NCI-H446 treated with DMSO at 0.1 percent for 48 hours (cell line): ENCODE data around the gene AGBL2.
"Not testable (repeated sequence)": the region's sequence is repeated elsewhere in the genome, so short reads cannot be mapped to it uniquely, and the experiment has no call there.

ENCODE experiments used
- DNase-seq: peaks from one replicate; lab custom pipeline; 2025; lab: John Stamatoyannopoulos, UW

AGBL2 gene

DNA sequence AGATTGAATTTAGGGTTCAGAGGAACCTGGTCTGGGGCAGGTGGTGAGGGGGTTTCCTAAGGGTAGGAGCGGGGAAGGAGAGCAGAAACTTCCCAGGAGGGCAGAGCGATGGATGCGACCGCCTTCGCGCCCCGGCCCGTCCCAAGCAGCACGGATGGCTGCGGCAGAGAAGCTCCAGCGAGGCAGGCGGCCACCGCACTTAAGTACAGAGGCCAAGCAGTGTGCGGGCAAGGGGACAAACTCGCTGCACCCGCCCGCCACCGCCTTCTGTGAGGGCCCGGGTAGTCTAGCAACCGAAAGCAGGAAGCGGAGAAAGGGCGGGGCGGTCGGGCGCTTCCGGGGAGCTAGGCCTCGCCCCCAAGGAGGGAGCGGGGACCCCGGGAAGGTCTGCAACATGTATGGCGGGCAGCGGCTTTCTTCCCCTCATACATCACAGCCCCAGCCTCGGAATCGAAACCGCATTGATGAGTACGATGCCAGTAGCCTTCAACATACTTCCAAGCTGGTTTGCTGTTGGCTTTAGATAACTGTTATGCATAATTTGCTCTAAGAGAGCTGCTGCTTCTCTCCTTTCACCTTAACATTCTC lies at the start of gene AGBL2:
Gene AGBL2, minus strand, starts transcription at position 288 of the 588 bp plus-strand sequence. CDS start 719 bp downstream, outside the sequence.
- DNase-seq: no peak

DNA sequence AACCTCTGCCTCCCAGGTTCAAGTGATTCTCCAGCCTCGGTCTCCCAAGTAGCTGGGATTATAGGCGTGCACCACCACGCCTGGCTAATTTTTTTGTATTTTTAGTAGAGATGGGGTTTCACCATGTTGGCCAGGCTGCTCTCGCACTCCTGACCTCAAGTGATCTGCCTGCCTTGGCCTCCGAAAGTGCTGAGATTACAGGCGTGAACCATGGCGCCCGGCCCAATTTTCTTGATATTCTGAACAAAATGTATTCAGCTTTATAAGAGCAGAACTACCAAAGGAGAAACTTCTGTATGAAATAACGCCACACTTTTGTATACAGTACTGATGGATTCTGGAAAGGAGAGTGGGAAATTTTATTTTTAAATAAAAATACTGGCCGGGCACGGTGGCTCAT lies 44.1 kb upstream of the AGBL2 start:
- not testable (repeated sequence) for DNase-seq

DNA sequence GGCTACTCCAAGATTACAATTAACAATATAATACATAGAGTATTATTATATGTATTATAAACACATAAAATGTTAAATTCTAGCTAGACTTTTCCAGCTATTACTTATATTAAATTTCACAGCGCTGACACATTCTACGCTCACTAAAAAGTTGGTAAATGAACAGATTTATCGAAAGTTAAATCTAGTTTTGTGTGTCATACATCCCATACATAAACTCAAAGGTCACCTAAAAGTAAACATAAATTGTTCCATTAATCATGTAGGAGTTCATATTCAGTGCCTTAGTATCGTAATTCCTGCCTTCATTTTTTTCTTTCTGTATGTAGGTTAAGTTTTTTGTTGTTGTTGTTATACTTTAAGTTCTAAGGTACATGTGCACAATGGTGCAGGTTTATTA lies 41.0 kb upstream of the AGBL2 start:
- DNase-seq: no peak

DNA sequence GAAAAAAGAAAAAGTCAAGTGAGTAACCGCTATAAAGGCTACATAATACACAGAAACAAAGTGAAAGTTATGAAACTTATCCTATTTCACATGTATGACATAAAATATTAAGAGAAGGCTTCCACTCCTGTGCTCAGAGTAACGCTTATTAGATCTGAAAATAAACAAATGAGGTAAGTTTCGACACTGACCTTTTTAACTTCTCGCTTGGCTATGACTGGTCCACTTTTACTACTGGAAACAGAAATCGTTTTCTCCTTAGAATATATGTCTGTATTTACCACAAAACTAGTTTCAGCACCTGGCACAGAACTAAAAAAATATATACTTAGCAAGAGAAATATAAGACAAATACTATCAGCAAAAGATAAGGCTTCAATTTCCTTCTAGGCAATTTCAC lies 35.6 kb upstream of the AGBL2 start:
- no peak for DNase-seq

DNA sequence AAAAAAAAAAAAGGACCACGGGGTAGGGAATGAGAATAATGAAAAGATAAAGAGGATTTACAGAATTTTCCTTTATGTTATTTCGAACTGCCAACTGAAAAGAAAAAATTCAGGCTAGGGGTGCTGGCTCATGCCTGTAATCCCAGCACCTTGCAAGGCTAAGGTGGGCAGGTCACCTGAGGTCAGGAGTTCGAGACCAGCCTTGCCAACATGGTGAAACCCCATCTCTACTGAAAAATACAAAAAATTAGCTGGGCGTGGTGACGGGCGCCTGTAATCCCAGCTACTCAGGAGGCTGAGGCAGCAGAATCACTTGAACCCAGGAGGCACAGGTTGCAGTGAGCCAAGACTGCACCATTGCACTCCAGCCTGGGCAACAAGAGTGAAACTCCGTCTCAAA lies 27.3 kb upstream of the AGBL2 start:
- not testable (repeated sequence) for DNase-seq

- DNase-seq: not testable (repeated sequence)
Observed at GRCh38 chr11:47737817-47738216, 22.6 kb upstream of the AGBL2 start.

GRCh38 chr11:47732271-47732670 lies 17.1 kb upstream of the AGBL2 start:
- DNase-seq: no peak

DNA sequence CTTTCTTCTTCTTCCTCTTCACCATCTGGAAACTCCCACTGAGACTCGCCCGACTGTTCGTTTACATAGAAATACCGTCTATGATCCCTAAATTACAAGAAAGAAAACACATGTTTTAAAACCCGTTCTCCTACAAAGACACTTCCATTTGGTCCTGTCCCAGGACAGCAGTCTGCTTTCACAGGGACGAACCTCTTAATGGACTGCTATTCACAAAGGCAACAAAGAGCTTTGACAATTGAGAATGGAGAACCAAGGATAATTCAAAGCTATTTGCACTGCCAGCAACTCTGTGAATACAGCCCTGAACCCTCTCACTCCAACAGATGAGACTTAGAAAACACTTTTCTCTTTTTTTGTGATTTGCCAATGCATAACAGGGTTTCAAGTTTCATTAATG lies 16.3 kb upstream of the AGBL2 start:
- no peak for DNase-seq

- no peak for DNase-seq
Observed at GRCh38 chr11:47726878-47727514, 11.8 kb upstream of the AGBL2 start.

DNA sequence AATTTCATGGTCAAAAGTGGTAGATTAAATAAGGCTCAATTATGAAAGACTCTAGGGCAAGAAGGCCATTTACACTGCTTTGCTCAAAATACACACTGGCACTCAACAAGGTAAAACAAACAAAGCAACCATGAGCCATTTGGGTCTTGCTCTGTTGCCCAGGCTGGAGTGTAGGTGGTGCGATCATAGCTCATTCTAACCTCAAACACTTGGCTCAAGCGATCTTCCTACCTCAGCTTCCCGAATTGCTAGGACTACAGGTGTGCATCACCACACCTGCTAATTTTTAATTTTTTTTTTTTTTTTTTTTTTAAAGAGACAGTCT lies 10.9 kb upstream of the AGBL2 start:
- no peak for DNase-seq

DNA sequence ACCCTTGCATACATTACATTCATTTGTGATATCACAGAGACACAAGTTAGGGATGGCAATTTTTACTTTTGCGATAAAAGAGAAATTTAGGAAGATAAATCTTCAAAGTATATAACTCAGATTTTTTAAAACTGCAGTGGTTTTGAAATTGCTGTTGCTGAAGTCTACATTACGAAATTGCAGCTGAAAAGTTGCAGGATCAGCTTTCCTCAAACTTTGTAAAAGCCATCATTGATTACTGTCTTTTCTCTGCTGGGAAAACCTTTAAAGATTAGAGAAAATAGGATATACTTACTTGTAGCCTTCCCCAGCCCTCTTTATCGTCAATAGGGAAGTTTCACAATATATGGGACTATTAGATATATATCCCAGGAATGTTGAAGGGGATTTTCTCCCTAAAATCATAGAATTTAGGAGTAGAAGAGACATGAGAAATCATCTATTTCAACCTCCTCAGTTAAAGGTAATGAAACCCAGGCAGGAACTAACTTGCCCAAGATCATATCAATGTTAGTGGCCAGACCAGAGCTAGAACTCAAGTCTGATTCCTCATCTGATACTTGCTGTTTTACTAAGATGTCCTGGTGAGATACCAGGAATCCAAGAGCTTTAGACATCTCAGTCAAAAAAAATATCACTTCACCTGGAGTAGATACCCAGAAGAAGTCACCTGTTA lies 10.4 kb upstream of the AGBL2 start:
- DNase-seq: no peak

- DNase-seq: no peak
Observed at GRCh38 chr11:47724041-47724729, 9.0 kb upstream of the AGBL2 start.

DNA sequence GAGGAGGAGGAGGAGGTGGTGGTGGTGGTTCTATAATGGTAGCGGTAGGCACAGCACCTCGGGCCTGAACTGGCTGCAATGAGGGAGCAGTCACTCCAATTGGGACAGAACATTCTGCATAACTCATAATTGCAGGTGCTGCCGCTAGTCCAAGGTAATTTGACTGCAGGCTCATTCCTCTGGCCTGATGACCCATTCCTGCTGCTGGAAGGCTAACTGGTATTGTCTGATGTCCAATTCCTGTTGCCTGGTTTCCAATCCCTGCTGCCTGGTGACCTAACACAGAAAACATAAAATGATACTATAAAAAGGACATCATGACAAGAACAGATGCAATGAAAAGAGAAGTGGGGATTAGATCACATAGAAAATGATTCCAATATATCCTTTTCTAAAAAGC lies 7.9 kb upstream of the AGBL2 start:
- no peak for DNase-seq

DNA sequence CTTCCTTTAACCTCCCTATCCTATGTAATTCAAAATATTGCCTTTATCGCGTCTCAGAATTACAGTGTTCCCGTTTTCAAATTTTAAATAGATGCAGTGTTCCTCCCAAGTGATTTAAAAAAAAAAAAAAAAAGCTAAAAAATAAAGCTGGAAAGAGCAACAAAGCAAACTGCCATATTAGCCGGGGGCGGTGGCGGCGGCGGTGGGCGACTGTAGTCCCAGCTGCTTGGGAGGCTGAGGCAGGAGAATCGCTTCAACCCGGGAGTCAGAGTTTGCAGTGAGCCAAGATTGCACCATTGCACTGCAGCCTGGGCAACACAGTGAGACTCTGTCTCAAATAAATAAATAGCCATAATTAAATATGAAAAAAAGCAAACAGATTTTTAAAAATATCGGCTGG lies 5.5 kb upstream of the AGBL2 start:
- DNase-seq: no peak

DNA sequence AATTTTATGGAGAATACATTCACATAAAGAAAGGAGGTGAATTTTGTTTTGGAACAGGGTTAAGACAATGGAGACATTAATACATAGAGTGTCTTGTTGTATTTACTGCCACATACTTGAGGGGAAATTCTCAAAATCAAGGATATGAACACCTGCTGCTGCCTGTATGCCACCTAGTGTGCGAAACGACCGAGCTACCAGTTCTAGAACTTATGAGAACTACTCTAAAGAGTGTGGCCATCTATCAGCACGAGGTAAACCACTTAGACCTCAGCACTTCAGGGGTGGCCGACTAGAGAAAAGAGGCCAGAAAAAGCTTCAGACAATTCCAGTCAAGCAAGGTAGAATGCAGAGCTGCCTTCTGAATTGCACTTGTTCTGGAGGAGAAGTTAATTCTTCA lies 1.5 kb upstream of the AGBL2 start:
- no peak for DNase-seq

DNA sequence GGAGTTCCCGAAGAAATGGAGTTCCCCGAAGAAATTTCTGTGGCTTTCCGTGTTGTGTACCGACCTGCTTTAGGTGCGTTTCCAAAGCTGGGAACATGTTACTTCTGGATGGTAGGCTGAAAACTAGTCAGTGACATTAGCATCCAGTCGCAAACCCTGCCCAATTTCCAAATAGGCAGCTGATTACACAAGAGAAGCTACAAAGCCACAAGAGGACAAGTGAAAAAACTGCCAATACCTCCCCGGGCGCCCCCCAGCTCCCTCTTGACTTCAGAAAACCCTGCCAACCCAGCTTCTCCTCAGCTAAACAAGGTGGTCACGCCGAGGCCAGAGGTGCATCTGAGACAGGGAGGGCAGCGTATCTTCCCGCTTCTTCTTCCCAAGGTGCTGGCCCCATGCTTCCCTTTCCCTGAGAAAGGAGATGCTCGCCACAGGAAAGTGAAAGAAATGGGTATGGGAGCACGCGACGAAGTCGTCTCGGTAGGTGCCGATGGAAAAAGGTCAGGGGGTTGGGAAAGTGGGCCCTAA lies 551 bp downstream of the AGBL2 start:
- no peak for DNase-seq

- DNase-seq: no peak
Observed at GRCh38 chr11:47711816-47712215, 3.4 kb downstream of the AGBL2 start.

DNA sequence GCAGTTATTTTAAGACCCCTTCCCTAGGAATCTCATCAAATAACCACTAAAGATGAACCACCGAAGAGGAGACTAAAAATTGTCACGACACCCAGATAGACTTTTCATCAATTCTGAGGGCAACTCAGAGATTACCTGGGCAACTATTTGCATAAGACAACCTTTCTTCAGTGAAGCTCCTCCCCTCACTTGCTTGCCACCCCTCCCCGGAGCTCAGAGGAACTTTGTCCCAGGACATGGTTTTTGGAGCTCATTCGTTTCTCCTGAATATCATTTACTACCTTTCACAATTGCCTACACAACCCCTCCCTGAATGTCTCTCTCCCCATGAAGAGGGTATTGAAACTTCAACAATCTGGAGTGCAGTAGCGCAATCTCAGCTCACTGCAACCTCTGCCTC lies 3.9 kb downstream of the AGBL2 start:
- DNase-seq: no peak

- DNase-seq: not testable (repeated sequence)
Observed at GRCh38 chr11:47707275-47707786, 7.8 kb downstream of the AGBL2 start.

DNA sequence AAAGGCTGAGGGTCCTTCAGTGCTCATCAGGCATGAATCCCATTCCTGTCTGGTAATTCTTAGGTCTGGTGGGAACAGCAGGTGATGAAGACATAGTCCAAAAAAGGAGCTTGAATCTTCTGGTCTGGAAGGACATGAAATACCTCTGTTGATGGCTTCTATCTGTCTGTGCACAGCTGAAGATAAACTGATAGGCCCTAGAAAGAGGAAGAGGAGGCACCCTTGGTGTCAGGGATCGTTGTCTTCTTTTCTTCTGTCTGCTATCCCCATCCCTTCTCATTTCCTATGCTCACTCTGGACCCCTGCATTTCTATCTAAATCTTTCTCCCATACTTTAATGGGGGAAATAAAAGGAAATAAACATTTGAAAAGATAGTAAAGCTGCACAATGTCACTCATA lies 9.4 kb downstream of the AGBL2 start:
- DNase-seq: no peak

GRCh38 chr11:47691979-47692378 lies 23.2 kb downstream of the AGBL2 start:
- no peak for DNase-seq

- no peak for DNase-seq
Observed at GRCh38 chr11:47689480-47689879, 25.7 kb downstream of the AGBL2 start.

DNA sequence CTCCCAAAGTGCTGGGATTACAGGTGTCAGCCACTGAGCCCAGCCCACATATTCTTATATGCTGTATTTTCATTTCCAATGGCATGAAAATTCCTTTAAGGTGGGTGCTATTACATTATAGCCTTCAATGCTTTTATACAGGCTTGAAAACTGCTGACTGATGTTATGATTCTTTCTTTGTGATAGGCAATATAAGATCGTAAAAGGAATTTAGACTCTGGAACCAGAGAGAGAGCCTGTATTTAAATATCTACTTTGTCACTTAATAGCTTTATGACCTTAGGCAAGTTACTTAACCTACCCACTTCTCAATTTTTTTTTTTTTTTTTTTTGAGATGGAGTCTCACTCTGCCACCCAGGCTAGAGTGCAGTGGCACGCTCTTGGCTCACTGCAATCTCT lies 26.2 kb downstream of the AGBL2 start:
- no peak for DNase-seq
